ENCODE measurements around the gene CLSTN2. TPM values are rescaled to one million over a fixed set of nuclear protein-coding genes. Genes with fewer than 3 reads are reported as not detected.
A peak's percentile ranks its signal among the peaks of the same experiment; 100 is the strongest.

CLSTN2 gene
- total and polyA plus RNA-seq, 2 of the 13 experiments (the other 11 are each of a cell fraction or from before 2014, with no cell fraction given), result not detected

GRCh38 chr3:140602781-140603180, 667.8 kb downstream of the CLSTN2 start:
- no peak for FAIRE-seq
- POLR2A ChIA-PET, result no interaction called here

More at GRCh38 chr3:140602781-140603180, 667.8 kb downstream of the CLSTN2 start:
- H3K9me3 ChIP-seq (ENCODE audit: low read length), result peaks cover 7% of the 10 kb centered on the region; the same call in 1 of the 2 replicates
- in situ Hi-C loops (cut with HindIII; ENCODE audit: extremely low pct_ligation_motif_present, low pct_unique_long_range_greater_than_20kb), result no loop called here
- H3K4me3 ChIP-seq (replicated peaks in 1 of 3; ENCODE audit: insufficient read depth in 1 of 3, low read depth in 2 of 3, low read length in 3 of 3), result no peak overlapping the region
- H3K36me3 ChIP-seq (replicated peaks in 1 of 2; ENCODE audit: control insufficient read depth in 1 of 2, insufficient read depth in 2 of 2, low read length in 2 of 2), result no peaks in the 10 kb centered on the region
- no peak overlapping the region for H3K4me2 ChIP-seq (ENCODE audit: low read depth, low read length)
- intact Hi-C loops (cut with micrococcal nuclease; ENCODE audit: unreplicated experiment), result no loop called here
- no peak overlapping the region for H3K27ac ChIP-seq (ENCODE audit: extremely low read length, insufficient read depth, low read length)
- H3K4me1 ChIP-seq (ENCODE audit: insufficient read depth, low read length), result no peaks in the 10 kb centered on the region
- peak; percentile 74 for ATAC-seq
- no TSS peak for BruUV-seq (replicated peaks)
- H3K27me3 ChIP-seq (ENCODE audit: control insufficient read depth in 1 of 2, insufficient read depth in 2 of 2, low read length in 2 of 2), result no peaks in the 10 kb centered on the region; a peak in 1 of 5 replicates
- TF ChIP-seq, protein P1, sequence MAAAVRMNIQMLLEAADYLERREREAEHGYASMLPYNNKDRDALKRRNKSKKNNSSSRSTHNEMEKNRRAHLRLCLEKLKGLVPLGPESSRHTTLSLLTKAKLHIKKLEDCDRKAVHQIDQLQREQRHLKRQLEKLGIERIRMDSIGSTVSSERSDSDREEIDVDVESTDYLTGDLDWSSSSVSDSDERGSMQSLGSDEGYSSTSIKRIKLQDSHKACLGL (CRISPR knock-in tag; IDR thresholded peaks at IDR 0.05), result no peak
- TF ChIP-seq ZNF609 (CRISPR knock-in tag; IDR thresholded peaks at IDR 0.05; ENCODE audit: borderline replicate concordance), result no peak
- TF ChIP-seq XRCC5 (optimal IDR thresholded peaks at IDR 0.05; ENCODE audit: low read length), result no peak
- no peak for TF ChIP-seq ZNF264 (CRISPR knock-in tag; IDR thresholded peaks at IDR 0.05)
- TF ChIP-seq HNRNPUL1 (IDR thresholded peaks at IDR 0.05; ENCODE audit: low read depth, low read length), result no peak
- TF ChIP-seq, protein P2, sequence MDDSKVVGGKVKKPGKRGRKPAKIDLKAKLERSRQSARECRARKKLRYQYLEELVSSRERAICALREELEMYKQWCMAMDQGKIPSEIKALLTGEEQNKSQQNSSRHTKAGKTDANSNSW (CRISPR knock-in tag; IDR thresholded peaks at IDR 0.05; ENCODE audit: borderline replicate concordance), result no peak
- no peak for DNase-seq (ENCODE audit: low spot score)
- H2AFZ ChIP-seq (ENCODE audit: low read length), result no peak overlapping the region
- H4K20me1 ChIP-seq (ENCODE audit: insufficient read depth, low read length), result no peaks in the 10 kb centered on the region
- CTCF ChIA-PET (ENCODE audit: low intra/inter-chr PET ratio, low total read pairs), result no interaction called here
- WGBS (ENCODE audit: low lambda C conversion rate), result 8% methylated on average over 2 of the region's 2 CpGs
- no peaks in the 10 kb centered on the region for H3K79me2 ChIP-seq (ENCODE audit: insufficient read depth, low read length)
- no peak overlapping the region for H3K9ac ChIP-seq (ENCODE audit: insufficient read depth, low read depth, low read length)
